Activated CD4-positive, alpha-beta T cell treated with anti-CD3 and anti-CD28 coated beads, Interleukin-2, amount 50 U/mL, for 16 hours (primary cell): ENCODE results near the gene FSTL4.

ENCODE experiments used
- DNase-seq: peaks from one replicate; pipeline ENCODE4 v3.0.0-alpha.2; 2020

FSTL4 gene

GRCh38 chr5:133360693-133361472 lies 251.5 kb downstream of the FSTL4 start:
- no peak for DNase-seq

GRCh38 chr5:133359861-133360260 lies 252.5 kb downstream of the FSTL4 start:
- DNase-seq: no peak

GRCh38 chr5:133358271-133358670 lies 254.1 kb downstream of the FSTL4 start:
- DNase-seq: no peak

GRCh38 chr5:133357758-133358157 lies 254.6 kb downstream of the FSTL4 start:
- no peak for DNase-seq

DNA sequence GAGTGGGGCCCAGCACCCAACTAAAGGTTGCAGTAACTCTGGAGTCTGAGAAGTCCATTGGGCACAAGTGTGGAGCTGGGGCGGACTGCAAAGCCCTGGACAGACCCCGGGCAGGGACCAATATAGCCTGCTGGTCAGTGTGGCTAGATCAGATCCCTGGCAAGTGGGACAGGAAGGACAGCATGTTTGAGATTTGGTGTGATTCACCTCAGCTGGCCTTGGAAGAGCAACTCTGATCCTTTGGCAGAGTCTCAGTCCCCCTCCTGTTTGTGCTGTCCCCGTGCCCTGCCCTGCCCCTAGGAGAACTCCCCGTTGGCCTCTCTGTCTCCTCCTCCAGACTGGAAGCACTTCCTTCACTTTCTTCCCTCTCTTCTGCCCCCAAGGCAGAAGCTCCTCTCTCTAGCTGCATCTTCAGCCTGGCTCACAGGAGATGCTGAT lies 255.3 kb downstream of the FSTL4 start:
- no peak for DNase-seq

DNA sequence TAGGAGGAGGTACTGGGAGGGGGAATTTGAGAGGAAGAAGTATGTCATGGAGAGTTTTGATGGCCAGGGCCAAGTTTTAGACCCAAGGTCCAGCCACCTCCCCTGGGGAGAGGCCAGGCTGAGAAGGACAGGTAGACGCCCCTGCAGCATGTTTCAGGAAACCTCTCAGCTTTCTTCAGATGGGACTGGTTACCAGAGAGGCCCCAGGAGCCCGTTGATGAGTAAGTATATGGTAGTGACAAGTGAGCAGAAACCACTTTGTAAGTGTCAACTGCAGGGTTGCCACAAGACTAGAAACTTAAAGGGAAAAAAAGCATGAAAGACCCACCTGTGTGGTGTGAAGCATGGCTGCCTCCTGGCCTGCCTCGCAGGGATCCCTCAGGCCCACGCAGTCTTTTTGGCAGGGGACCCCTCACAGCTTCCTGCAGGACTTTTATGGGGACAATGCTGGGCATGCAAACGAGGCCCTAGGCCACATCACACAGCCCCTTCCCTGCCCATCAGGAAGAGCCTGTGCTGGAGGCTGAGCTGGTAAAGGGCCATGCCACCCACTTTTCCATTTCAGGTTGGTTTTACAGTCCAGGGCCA lies 255.9 kb downstream of the FSTL4 start:
- no peak for DNase-seq

DNA sequence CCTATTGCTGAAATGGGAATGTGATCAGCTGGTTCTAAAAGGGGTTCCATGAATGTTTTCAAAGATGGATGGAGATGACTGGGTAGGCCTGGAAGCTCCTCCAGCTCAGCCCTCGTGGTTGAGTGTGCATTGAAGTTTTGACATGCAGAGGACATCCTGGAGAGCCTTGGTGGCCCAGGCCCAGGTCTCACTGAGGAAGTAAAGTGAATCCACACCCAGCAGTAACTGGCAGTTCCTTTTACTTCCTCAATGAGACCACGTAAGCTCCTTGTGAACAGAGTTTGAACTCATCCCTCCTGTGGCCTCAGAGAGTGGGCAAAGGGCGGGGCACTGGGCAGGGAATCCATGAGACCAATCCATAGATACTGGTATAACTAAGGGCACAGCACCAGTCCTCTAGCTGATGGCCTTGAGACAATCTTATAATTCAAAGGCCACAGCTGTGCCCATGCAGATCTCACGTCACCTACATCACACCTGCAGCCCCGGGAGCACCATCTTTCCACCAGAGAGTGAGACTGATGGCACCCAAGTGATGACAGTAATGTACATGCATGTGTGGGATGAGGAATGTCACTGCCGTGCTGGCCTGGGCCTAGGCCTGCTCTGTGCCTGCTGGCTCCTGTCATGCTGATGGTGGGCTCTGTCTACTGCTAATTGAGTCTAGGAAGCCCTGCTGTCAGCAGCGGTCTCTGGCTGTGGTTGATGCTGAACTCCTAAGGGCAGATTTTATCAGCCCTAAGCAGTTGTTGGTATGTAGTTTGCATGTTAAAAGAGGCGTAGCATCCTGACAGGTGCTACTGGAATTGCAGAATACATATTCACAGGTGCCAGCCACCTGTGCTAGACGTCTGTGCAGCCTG lies 257.8 kb downstream of the FSTL4 start:
- no peak for DNase-seq

DNA sequence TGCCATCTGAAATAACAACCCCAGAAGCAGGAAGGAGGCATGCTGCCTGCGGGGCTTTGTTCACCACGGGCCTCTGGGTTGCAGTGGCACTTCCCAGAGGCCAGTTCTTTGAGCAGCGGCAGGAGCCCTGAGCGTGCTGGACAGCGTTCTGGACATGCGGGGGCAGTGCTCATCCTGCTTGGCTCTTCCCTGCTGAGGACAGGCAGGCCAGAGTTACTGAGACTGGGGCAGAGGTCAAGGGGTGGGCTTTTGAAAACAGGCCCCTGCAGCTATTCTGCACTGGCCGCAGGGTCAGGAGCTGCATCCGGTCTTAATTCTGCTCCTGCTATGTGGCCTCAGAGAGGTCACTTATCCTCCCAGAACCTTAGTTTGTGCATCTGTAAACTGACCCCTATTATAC lies 258.6 kb downstream of the FSTL4 start:
- DNase-seq: no peak

DNA sequence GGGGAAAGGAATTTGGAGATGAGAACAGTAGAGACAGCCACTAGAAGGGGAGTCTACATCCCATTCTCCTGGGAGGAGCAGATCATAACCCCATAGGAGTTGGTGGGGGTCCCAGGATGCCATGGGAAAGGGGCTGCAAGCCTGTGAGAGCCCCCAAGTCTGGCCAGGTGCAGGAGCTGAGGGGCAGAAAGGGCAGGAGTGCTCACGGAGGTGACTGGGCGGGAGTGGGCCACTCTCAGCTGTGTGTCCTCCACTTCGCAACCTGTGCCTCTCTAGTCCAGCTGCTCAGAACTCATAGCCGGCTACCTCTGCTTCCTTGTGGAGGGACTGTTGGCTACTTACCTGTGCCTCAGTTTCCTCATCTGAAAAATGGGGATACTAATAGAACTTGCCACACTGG lies 263.9 kb downstream of the FSTL4 start:
- no peak for DNase-seq

DNA sequence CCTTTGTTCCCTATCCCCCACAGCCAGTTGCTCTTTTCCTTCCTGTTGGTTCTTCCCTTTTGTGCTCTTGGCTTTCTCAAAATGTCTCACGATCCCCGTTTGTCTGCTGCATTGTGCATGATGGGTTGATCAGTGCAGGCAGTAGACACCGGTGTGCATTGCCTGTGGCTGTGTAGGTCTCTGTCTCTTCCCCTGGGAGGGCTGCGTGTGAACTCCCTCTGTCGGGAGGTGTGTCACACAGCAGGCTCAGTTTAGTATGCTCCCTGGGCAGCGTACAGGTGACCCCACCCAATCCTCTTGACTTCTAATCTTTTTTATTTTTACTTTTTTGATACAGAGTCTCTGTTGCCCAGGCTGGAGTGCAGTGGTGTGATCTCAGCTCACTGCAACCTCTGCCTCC lies 265.3 kb downstream of the FSTL4 start:
- DNase-seq: peak; percentile 9

- DNase-seq: no peak
Measured at GRCh38 chr5:133344266-133344665, 268.1 kb downstream of the FSTL4 start.

DNA sequence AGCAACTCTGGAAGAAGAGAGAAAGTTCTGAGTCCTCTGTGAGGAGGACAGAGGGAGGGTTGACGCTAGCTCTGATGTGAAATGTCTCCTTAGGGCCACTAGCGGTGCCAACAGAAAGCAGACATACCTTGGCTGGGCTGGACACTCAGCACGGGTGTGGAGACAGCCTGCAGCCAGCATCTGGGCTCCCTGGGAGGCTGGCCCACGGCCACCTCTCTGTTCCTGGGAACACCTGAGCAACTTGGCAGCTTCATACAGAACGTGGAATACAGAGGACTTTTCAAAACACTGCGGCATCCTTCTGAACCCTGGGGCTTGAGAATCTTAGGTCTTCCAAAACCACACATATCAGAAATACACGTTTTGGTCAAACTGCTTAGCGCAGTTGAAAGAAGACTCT lies 269.1 kb downstream of the FSTL4 start:
- no peak for DNase-seq

DNA sequence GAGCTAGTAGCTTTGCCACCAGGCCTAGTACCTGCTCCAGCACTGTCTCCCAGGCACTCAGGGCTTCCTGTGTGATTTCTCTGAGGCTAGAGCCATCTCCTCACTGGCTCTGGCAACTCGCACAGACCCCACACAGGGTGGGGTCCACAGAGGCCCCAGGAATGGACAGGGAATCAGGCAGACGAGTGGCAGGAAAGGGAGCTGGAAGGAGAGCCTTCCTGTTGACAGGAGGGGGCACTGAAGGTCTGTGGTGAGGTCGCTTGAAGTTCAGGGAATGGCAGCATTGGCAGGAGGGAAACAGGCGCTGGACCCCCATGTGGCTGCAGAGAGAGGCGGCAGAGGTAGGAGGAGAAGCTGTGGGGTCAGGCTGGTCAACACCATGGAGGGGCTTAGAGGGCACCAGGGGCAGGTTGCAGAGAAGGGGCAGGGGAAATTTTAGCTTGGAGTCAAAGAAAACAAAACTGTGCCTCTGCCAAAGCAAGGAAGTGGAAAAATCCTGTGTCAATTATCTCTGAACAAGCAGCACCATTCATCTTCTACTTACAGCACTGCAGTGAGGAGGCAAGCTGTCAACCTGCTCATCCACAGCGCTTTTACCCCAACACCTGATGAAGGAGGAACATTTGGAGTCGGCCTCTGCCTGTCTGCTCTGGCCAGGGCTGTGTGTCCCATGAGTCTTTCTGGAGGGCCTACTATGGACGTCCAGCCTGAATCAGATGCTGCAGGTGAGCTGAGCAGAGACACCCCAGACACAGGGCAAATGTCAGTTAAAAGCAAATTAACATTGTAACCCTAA lies 270.2 kb downstream of the FSTL4 start:
- no peak for DNase-seq

- DNase-seq: no peak
Measured at GRCh38 chr5:133341296-133341695, 271.0 kb downstream of the FSTL4 start.

DNA sequence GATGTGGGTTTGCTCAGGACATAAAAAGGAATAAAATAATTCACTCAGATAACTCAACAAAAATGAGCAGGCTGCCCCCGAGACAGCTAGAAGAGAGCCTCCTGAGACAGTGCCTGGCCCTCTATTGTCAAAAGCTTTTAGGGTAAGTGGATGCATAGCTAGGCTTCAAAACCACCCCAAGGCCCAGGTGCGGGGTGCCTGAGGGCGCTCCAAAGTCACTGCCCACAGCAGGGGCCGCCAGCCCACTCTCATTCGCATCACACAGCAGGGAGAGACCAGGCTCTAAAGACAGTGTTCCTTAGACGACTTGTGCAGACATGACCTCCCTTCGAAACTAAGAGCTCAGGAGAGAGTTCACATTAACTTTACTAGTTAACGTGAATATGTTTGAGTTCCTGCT lies 271.5 kb downstream of the FSTL4 start:
- DNase-seq: no peak

DNA sequence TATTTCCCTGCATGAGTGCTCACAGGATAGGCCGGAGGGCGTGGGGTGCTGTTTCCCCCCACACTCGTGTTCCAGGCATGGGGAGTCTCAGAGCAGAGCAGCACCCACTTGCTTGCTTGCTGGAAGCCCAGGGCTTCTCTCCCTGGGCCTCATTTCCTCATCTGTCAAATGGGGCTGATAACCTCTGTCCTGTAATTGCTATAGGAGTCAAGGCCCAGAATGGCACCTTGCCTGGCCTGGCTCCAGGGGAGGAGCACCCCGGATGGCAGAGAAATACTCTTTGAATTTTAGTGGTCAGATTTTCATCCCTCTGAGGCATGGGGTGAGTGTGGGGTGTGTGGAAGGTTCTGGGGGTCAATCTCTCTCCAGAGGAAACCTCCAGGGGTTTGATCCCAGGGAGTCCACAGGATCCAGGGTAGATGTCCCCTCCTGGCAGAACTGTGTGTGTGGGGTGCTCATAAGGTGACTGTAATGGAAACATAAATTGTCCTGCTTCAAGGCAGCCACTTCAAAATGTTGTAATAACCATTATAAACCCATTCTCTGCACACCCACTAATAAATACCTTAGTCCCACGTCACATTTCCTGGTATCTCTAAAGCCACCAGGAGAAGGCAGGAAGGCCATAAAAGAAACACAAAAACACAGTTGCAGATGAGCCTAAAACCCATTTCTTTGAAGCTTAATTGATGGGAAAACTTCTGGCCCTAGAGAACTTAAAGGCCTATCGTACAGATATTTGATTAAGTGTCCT lies 272.2 kb downstream of the FSTL4 start:
- DNase-seq: no peak

- DNase-seq: no peak
Measured at GRCh38 chr5:133338504-133339355, 273.6 kb downstream of the FSTL4 start.

GRCh38 chr5:133337795-133338445 lies 274.4 kb downstream of the FSTL4 start:
- DNase-seq: no peak

DNA sequence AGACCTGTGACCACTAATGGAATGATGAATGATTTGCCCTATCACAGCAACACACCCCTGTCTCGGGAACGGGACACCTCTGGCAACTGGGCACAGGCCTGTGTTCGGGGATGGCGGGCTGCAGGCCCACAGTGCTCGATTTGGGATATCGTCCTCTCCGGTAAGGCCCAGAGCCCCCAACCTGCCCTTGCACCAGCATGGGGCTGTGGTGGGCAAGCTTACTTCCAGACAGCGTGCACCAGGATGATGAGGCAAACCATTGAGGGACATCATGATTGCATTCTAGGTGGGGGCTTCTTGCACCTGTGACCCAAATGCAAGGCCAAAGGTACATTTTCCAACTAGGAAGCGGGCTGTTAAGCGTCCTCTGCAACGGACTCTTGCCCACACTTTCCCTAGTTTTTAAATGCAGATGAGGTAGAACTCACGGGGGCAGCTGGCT lies 275.4 kb downstream of the FSTL4 start:
- no peak for DNase-seq

DNA sequence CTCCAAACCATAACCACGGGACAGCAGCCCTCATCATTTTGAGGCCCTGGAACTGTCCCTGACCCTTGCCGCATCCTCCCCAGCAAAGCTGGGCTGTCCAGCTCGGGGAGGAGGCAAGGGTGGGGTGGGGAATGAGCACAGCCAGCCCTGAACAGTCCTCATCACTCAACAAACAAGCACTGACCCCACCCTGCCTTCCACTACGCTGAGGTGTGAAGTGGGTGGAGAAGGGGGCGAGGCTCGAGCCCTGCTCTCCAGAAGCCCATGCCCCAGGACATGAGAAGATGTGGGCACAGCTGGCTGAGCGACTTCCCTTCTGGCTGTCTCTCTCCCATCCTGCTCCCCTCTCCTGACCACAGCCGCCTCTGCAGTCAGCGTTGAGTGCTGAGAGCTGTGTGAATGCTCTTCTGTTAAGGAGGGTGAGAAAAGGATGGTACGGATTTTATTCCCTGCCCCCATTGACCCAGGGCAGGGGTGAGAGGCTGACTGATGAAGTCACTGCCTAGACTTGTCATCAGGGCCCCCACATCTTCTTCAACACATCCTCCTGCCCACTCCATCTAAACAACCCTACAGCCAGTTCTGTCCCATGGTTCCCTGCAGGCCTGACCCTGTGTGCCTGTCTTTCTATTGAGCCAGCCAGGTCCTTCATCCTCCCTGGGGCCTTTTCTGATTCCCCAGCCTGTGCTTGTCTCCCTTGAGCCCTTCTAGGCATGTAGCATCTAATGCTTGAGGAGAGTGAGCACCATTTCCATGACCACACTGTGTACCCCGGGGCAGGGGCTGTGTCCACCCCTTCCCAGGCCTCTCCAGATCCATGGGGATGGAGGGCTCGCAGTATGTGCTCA lies 276.0 kb downstream of the FSTL4 start:
- DNase-seq: no peak
